Mucosa of rectum (tissue), 2 donors: ENCODE measurements around the gene PDZD2.
A peak's percentile ranks its signal among the peaks of the same experiment; 100 is the strongest.

ENCODE experiments used
- H3K27ac ChIP-seq, 2 donors: one replicate each; pipeline ENCODE4 v1.7.0; 2013; ENCODE audit warnings: inconsistent platforms in 2 of 2, low read depth in 2 of 2, low read length in 2 of 2
- H3K27me3 ChIP-seq, 2 donors: one replicate each; pipeline ENCODE4 v1.7.0; 2013; ENCODE audit warnings: low read length in 2 of 2; ENCODE audit not compliant: control insufficient read depth in 2 of 2, insufficient read depth in 2 of 2
- H3K36me3 ChIP-seq, 2 donors: one replicate each; pipeline ENCODE4 v1.7.0; 2013; ENCODE audit warnings: low read length in 2 of 2; ENCODE audit not compliant: control insufficient read depth in 2 of 2, insufficient read depth in 2 of 2
- H3K4me1 ChIP-seq, 2 donors: one replicate each; pipeline ENCODE4 v1.7.0; 2013; ENCODE audit warnings: low read length in 2 of 2, mild to moderate bottlenecking in 1 of 2; ENCODE audit not compliant: control insufficient read depth in 2 of 2, insufficient read depth in 2 of 2
- H3K4me3 ChIP-seq, 2 donors: one replicate each; pipeline ENCODE4 v1.7.0; 2013; ENCODE audit warnings: low read length in 2 of 2
- H3K9ac ChIP-seq, 2 donors: one replicate each; pipeline ENCODE4 v1.7.0; 2013; ENCODE audit warnings: low read length in 2 of 2, low read depth in 1 of 2, mild to moderate bottlenecking in 1 of 2
- H3K9me3 ChIP-seq, 2 donors: one replicate each; pipeline ENCODE4 v1.7.0; 2013; ENCODE audit warnings: low read length in 2 of 2; ENCODE audit not compliant: control insufficient read depth in 2 of 2
- donor health status: healthy.
- donor health status: Normal muscosa, but diverticular disease.

PDZD2 gene

DNA sequence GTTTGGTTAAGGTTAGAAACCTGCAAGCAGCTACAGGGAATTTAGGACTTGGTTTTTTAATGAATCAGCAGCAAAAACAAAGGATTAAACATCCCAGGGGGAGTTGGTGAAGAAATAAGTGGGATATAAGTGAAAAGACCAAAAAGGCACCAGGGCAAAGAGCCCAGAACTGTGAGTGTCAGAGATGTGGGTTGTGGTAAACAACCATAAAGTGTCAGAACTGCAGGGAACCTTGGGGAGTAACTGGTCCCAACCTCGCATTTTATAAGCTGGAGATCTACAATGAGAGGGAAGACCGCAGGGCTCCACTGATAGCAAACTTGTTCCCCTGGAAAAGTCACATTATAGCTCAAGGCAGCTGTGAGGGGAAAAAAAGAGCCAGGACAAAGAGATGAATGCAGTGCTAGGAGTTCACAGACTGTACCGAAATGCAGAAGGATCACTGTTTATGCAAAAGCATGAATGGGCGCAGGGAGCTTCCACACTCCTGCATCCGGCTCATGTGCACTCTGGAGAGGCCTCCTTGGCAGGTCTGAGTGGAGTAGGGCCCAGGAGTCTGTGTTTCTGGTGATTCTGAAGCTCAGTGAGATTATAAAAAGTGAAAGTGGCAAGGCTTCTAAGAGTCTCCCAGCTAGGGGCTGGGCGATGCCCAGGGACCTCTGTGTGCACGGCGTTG lies 378.9 kb downstream of the PDZD2 start:
- H3K4me1 ChIP-seq, result no peaks in the 10 kb centered on the region
- H3K9ac ChIP-seq, result no peak overlapping the region
- no peaks in the 10 kb centered on the region for H3K27me3 ChIP-seq
- H3K27ac ChIP-seq, result no peak overlapping the region
- H3K4me3 ChIP-seq, result no peak overlapping the region
- H3K9me3 ChIP-seq, result no peaks in the 10 kb centered on the region
- H3K36me3 ChIP-seq, result no peaks in the 10 kb centered on the region

GRCh38 chr5:32018476-32019436 lies 379.8 kb downstream of the PDZD2 start:
- no peaks in the 10 kb centered on the region for H3K9me3 ChIP-seq
- no peaks in the 10 kb centered on the region for H3K4me1 ChIP-seq
- no peak overlapping the region for H3K9ac ChIP-seq
- no peaks in the 10 kb centered on the region for H3K36me3 ChIP-seq
- no peaks in the 10 kb centered on the region for H3K27me3 ChIP-seq
- no peak overlapping the region for H3K27ac ChIP-seq
- H3K4me3 ChIP-seq, result no peak overlapping the region

- H3K36me3 ChIP-seq, result no peaks in the 10 kb centered on the region
- no peaks in the 10 kb centered on the region for H3K4me1 ChIP-seq
- no peak overlapping the region for H3K9ac ChIP-seq
- no peaks in the 10 kb centered on the region for H3K9me3 ChIP-seq
- H3K27ac ChIP-seq, result no peak overlapping the region
- H3K27me3 ChIP-seq, result no peaks in the 10 kb centered on the region
- H3K4me3 ChIP-seq, result no peak overlapping the region
Measured at GRCh38 chr5:32020271-32020670, 381.3 kb downstream of the PDZD2 start.

DNA sequence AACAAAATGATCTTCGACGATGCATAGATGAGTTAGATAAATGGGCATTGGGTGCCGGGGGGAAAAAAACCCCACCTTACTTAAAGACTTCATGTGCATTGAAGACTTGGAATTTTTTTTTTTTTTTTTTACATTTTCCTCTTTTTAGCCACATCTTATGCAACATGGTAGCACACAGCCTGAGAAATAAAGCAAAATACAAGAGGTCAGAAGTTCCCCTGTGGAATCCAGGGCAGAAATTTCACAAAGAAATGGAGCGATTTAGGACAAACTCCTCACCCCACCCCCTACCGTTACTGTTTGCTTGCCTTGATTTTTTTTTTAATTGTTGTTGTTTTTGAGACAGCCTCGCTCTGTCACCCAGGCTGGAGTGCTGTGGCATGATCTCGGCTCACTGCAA lies 382.0 kb downstream of the PDZD2 start:
- no peaks in the 10 kb centered on the region for H3K36me3 ChIP-seq
- H3K27ac ChIP-seq, result no peak overlapping the region
- no peaks in the 10 kb centered on the region for H3K4me1 ChIP-seq
- H3K9me3 ChIP-seq, result no peaks in the 10 kb centered on the region
- H3K4me3 ChIP-seq, result no peak overlapping the region
- no peak overlapping the region for H3K9ac ChIP-seq
- H3K27me3 ChIP-seq, result no peaks in the 10 kb centered on the region

GRCh38 chr5:32021771-32022170 lies 382.8 kb downstream of the PDZD2 start:
- no peaks in the 10 kb centered on the region for H3K36me3 ChIP-seq
- H3K4me1 ChIP-seq, result no peaks in the 10 kb centered on the region
- no peak overlapping the region for H3K4me3 ChIP-seq
- no peaks in the 10 kb centered on the region for H3K27me3 ChIP-seq
- H3K27ac ChIP-seq, result no peak overlapping the region
- no peaks in the 10 kb centered on the region for H3K9me3 ChIP-seq
- H3K9ac ChIP-seq, result no peak overlapping the region

DNA sequence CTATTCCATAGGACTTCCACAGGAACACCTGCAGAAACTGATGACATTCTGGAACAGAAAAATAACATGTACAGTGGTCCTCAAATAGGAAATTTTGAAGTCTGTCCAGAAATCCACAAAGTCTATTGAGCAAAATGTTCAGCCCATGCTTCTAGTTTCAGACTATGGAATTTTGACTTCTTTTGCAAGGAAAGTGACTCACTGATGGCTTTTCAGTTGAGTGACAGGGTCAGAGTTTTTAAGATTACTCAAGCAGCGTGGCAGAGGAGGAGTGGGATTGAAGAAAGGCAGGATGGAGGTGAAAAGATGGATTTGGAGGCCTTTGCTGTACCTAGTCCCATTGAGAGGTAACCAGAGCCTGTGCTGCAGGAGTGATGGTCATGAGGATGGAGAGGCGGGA lies 383.7 kb downstream of the PDZD2 start:
- no peak overlapping the region for H3K4me3 ChIP-seq
- no peaks in the 10 kb centered on the region for H3K4me1 ChIP-seq
- no peak overlapping the region for H3K27ac ChIP-seq
- no peak overlapping the region for H3K9ac ChIP-seq
- no peaks in the 10 kb centered on the region for H3K36me3 ChIP-seq
- no peaks in the 10 kb centered on the region for H3K27me3 ChIP-seq
- no peaks in the 10 kb centered on the region for H3K9me3 ChIP-seq

DNA sequence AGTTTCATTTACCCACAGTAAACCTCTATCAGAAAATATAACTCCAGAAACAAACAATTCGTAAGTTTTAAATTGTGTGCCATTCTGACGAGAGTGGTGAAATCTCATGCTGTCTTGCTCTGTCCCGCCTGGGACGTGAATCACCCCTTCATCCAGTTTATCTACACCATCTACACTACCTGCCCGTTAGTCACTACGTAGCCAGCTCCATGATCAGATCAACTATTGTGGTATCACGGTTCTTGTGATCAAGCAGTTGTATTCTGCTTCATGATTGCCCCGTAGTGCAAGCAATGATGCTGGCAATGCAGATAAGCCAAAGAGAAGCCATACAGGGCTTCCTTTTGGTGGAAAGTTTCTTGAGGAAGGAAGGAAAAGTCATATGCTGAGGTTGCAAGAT lies 384.9 kb downstream of the PDZD2 start:
- Histone ChIP-seq H3K4me3 (no peak overlapping the region), H3K27me3 (no peaks in the 10 kb centered on the region), H3K36me3 (no peaks in the 10 kb centered on the region), H3K4me1 (no peaks in the 10 kb centered on the region), H3K27ac (no peak overlapping the region), H3K9ac (no peak overlapping the region), H3K9me3 (no peaks in the 10 kb centered on the region)

- no peaks in the 10 kb centered on the region for H3K27me3 ChIP-seq
- H3K9me3 ChIP-seq, result no peaks in the 10 kb centered on the region
- H3K9ac ChIP-seq, result no peak overlapping the region
- H3K36me3 ChIP-seq, result no peaks in the 10 kb centered on the region
- no peak overlapping the region for H3K4me3 ChIP-seq
- H3K27ac ChIP-seq, result no peak overlapping the region
- H3K4me1 ChIP-seq, result no peaks in the 10 kb centered on the region
Measured at GRCh38 chr5:32024751-32025150, 385.8 kb downstream of the PDZD2 start.

GRCh38 chr5:32027093-32027716 lies 388.3 kb downstream of the PDZD2 start:
- Histone ChIP-seq H3K9ac (no peak overlapping the region), H3K4me1 (no peaks in the 10 kb centered on the region), H3K36me3 (no peaks in the 10 kb centered on the region), H3K27me3 (no peaks in the 10 kb centered on the region), H3K27ac (peak overlapping the region in 1 of 2 donors; percentile 22), H3K4me3 (no peak overlapping the region), H3K9me3 (no peaks in the 10 kb centered on the region)
